H9 (cell line): ENCODE data around the gene RRAD. TPM values are rescaled to one million over a fixed set of nuclear protein-coding genes. Genes with fewer than 3 reads are reported as not detected.
A peak's percentile ranks its signal among the peaks of the same experiment; 100 is the strongest.

Experiments used
- DNase-seq: peaks from one replicate; pipeline ENCODE4 v3.0.0-alpha.2; 2017
- H2AFZ ChIP-seq: one replicate; pipeline ENCODE4 v1.6.1; 2013; ENCODE audit warnings: mild to moderate bottlenecking, low read length, control low read depth, moderate library complexity
- H2AK5ac ChIP-seq: 2 replicates; pipeline ENCODE4 v1.6.1; 2013; ENCODE audit warnings: low read length, control low read depth, mixed read lengths; ENCODE audit not compliant: insufficient read length
- H2BK120ac ChIP-seq: one replicate; pipeline ENCODE4 v1.6.1; 2013; ENCODE audit warnings: low read depth, mild to moderate bottlenecking, low read length, control low read depth, inconsistent platforms; ENCODE audit not compliant: poor library complexity, severe bottlenecking
- H2BK12ac ChIP-seq: 2 replicates; pipeline ENCODE4 v1.6.1; 2013; ENCODE audit warnings: low read length, control low read depth, mixed read lengths, low read depth; ENCODE audit not compliant: insufficient read length
- H2BK15ac ChIP-seq: 2 replicates; pipeline ENCODE4 v1.6.1; 2013; ENCODE audit warnings: low read depth, low read length, control low read depth
- H2BK20ac ChIP-seq: one replicate; pipeline ENCODE4 v1.6.1; 2013; ENCODE audit warnings: low read depth, mild to moderate bottlenecking, low read length, control low read depth, inconsistent platforms; ENCODE audit not compliant: poor library complexity, severe bottlenecking
- H2BK5ac ChIP-seq: 2 replicates; pipeline ENCODE4 v1.6.1; 2013; ENCODE audit warnings: low read length, control low read depth, mixed read lengths; ENCODE audit not compliant: insufficient read length
- H3K14ac ChIP-seq: 2 replicates; pipeline ENCODE4 v1.6.1; 2013; ENCODE audit warnings: low read length, control low read depth; ENCODE audit not compliant: insufficient read depth
- H3K18ac ChIP-seq: 2 replicates; pipeline ENCODE4 v1.6.1; 2013; ENCODE audit warnings: low read depth, mild to moderate bottlenecking, mixed read lengths, low read length, control low read depth; ENCODE audit not compliant: insufficient read length
- H3K23ac ChIP-seq: 2 replicates; pipeline ENCODE4 v1.6.1; 2013; ENCODE audit warnings: low read length, control low read depth, mixed read lengths, low read depth; ENCODE audit not compliant: insufficient read length
- H3K23me2 ChIP-seq: 2 replicates; pipeline ENCODE4 v1.6.1; 2013; ENCODE audit warnings: low read depth, mild to moderate bottlenecking, mixed read lengths, low read length, control low read depth; ENCODE audit not compliant: insufficient read length, poor library complexity, severe bottlenecking
- H3K27ac ChIP-seq: 2 replicates; pipeline ENCODE4 v1.5.1; 2013; ENCODE audit warnings: low read length, control low read depth, mixed read lengths, low read depth; ENCODE audit not compliant: insufficient read length
- H3K27me3 ChIP-seq: 2 replicates; pipeline ENCODE4 v1.6.1; 2013; ENCODE audit warnings: low read length, control low read depth, inconsistent platforms; ENCODE audit not compliant: insufficient read depth
- H3K4ac ChIP-seq: 2 replicates; pipeline ENCODE4 v1.6.1; 2013; ENCODE audit warnings: low read depth, mild to moderate bottlenecking, control low read depth, inconsistent platforms, low read length, moderate library complexity
- H3K4me1 ChIP-seq: 2 replicates; pipeline ENCODE4 v1.6.1; 2013; ENCODE audit warnings: low read length, control low read depth, inconsistent platforms; ENCODE audit not compliant: insufficient read depth
- H3K4me2 ChIP-seq: 2 replicates; pipeline ENCODE4 v1.6.1; 2013; ENCODE audit warnings: low read length, control low read depth, mixed read lengths; ENCODE audit not compliant: insufficient read length, insufficient read depth
- H3K56ac ChIP-seq: 2 replicates; pipeline ENCODE4 v1.6.1; 2013; ENCODE audit warnings: low read depth, mild to moderate bottlenecking, mixed read lengths, low read length, control low read depth; ENCODE audit not compliant: insufficient read length
- H3K79me1 ChIP-seq: 2 replicates; pipeline ENCODE4 v1.6.1; 2013; ENCODE audit warnings: low read depth, mild to moderate bottlenecking, moderate library complexity, low read length, control low read depth, inconsistent platforms; ENCODE audit not compliant: insufficient read depth, poor library complexity, severe bottlenecking
- H3K79me2 ChIP-seq: 2 replicates; pipeline ENCODE4 v1.6.1; 2013; ENCODE audit warnings: low read length, control low read depth, inconsistent platforms; ENCODE audit not compliant: insufficient read depth
- H3K9ac ChIP-seq: 2 replicates; pipeline ENCODE4 v1.6.1; 2013; ENCODE audit warnings: low read length, control low read depth, mixed read lengths; ENCODE audit not compliant: insufficient read length; ENCODE audit errors: extremely low read depth
- H3K9me3 ChIP-seq: one replicate; pipeline ENCODE4 v1.6.1; 2013; ENCODE audit warnings: low read depth, low read length, inconsistent platforms; ENCODE audit not compliant: control insufficient read depth
- H3T11ph ChIP-seq: one replicate; pipeline ENCODE4 v1.6.1; 2013; ENCODE audit warnings: mild to moderate bottlenecking, low read length, control low read depth, inconsistent platforms
- H4K20me1 ChIP-seq: one replicate; pipeline ENCODE4 v1.6.1; 2013; ENCODE audit not compliant: control insufficient read depth, insufficient read length, insufficient read depth
- H4K5ac ChIP-seq: 2 replicates; pipeline ENCODE4 v1.6.1; 2013; ENCODE audit warnings: low read depth, mild to moderate bottlenecking, mixed read lengths, low read length, control low read depth; ENCODE audit not compliant: insufficient read length
- H4K8ac ChIP-seq: replicated peaks from 2 replicates; pipeline ENCODE4 v1.6.1; 2013; ENCODE audit warnings: low read length, control low read depth, mixed read lengths, low read depth; ENCODE audit not compliant: insufficient read length
- H4K91ac ChIP-seq: 2 replicates; pipeline ENCODE4 v1.6.1; 2013; ENCODE audit warnings: low read depth, mild to moderate bottlenecking, moderate library complexity, mixed read lengths, low read length, control low read depth; ENCODE audit not compliant: insufficient read length
- H3K27ac Mint-ChIP-seq, 3 experiments: 2 replicates in 2 of 3; 3 replicates in 1 of 3; pipeline ENCODE4 v1.8.0; 2020 to 2021; ENCODE audit warnings: mixed read lengths in 3 of 3, mild to moderate bottlenecking in 1 of 3, moderate library complexity in 1 of 3
- H3K27me3 Mint-ChIP-seq: 2 replicates; pipeline ENCODE4 v1.8.0; 2021; ENCODE audit warnings: low read depth, mild to moderate bottlenecking, moderate library complexity, mixed read lengths
- H3K36me3 Mint-ChIP-seq, 3 experiments: 2 replicates in 2 of 3; 3 replicates in 1 of 3; pipeline ENCODE4 v1.8.0; 2020 to 2021; ENCODE audit warnings: low read depth in 3 of 3, mixed read lengths in 3 of 3; ENCODE audit not compliant: insufficient read depth in 1 of 3
- H3K4me1 Mint-ChIP-seq, 2 experiments: 2 replicates each; pipeline ENCODE4 v1.8.0; 2020; ENCODE audit warnings: mixed read lengths in 2 of 2
- H3K4me3 Mint-ChIP-seq, 2 experiments: 2 replicates in 1 of 2; 3 replicates in 1 of 2; pipeline ENCODE4 v1.8.0; 2020 to 2021; ENCODE audit warnings: mild to moderate bottlenecking in 2 of 2, mixed read lengths in 2 of 2, moderate library complexity in 1 of 2
- H3K9me3 Mint-ChIP-seq, 2 experiments: 2 replicates in 1 of 2; 3 replicates in 1 of 2; pipeline ENCODE4 v1.8.0; 2020; ENCODE audit warnings: mild to moderate bottlenecking in 2 of 2, mixed read lengths in 2 of 2, moderate library complexity in 1 of 2
- CTCF ChIP-seq: fragments of 200-600 bp; sonication (generic); conservative IDR thresholded peaks from 3 replicates; pipeline ENCODE4 v1.8.0; 2021; ENCODE audit warnings: antibody characterized with exemption, mild to moderate bottlenecking
- WGBS: extraction: QIAGEN DNeasy Blood & Tissue Kit; methylation state at CpG from one replicate; pipeline ENCODE4 v1.1.7; 2013; ENCODE audit warnings: missing lambda C conversion rate, low lambda C conversion rate, mixed read lengths; ENCODE audit not compliant: insufficient read length; ENCODE audit errors: extremely low coverage; 5-methylcytosine and 5-hydroxymethylcytosine counted together
- total RNA-seq: library from RNA; stranded (reverse); gene quantifications from 2 replicates; pipeline ENCODE4 v1.2.1, GENCODE V29; 2021

The RRAD gene
- total RNA-seq, 1 experiment from 2014 or later: 0.72 TPM

GRCh38 chr16:66961065-66961744 is 35.9 kb upstream of the RRAD start, which contains the start of gene CES3:
Gene CES3 (plus strand): TSS chr16:66961266. CDS start chr16:66961308, 42 bp downstream.
- no peak within 1 kb of the TSS for H3K27ac ChIP-seq
- no peaks in the 10 kb centered on the region for H4K20me1 ChIP-seq
- H3K9ac ChIP-seq: no peak within 1 kb of the TSS
- peak within 1 kb of the TSS; percentile 61 to 79 for H3K4me3 Mint-ChIP-seq
- H4K5ac ChIP-seq: no peak within 1 kb of the TSS
- peak within 1 kb of the TSS; percentile 10 for H3K4me2 ChIP-seq
- no peak within 1 kb of the TSS for H4K8ac ChIP-seq
- peak within 1 kb of the TSS in 2 of 3 experiments; percentile 22 to 61; a peak in 3 of 7 replicates for H3K27ac Mint-ChIP-seq
- no peaks in the 10 kb centered on the region for H3K79me1 ChIP-seq
- H3K9me3 Mint-ChIP-seq: no peaks in the 10 kb centered on the region
- no peak within 1 kb of the TSS for H2AFZ ChIP-seq
- H2BK15ac ChIP-seq: no peak within 1 kb of the TSS
- no peaks in the 10 kb centered on the region for H3K4me1 ChIP-seq
- TF ChIP-seq CTCF: peak; percentile 99
- no peak within 1 kb of the TSS for H3K18ac ChIP-seq
- WGBS: no CpG with 5 or more reads among the region's 16 CpGs
- H4K91ac ChIP-seq: no peak within 1 kb of the TSS
- peaks cover 14% of the 10 kb centered on the region for H3K27me3 Mint-ChIP-seq
- H3K56ac ChIP-seq: no peak within 1 kb of the TSS
- H3K9me3 ChIP-seq: no peaks in the 10 kb centered on the region
- H3K27me3 ChIP-seq: no peaks in the 10 kb centered on the region
- no peaks in the 10 kb centered on the region for H3K79me2 ChIP-seq
- DNase-seq: peak; percentile 93
- no peak within 1 kb of the TSS for H2BK12ac ChIP-seq
- H3K23ac ChIP-seq: no peak within 1 kb of the TSS
- H3K14ac ChIP-seq: peak within 1 kb of the TSS; percentile 72; the same call in 1 of the 2 replicates
- H2AK5ac ChIP-seq: no peak within 1 kb of the TSS
- no peak within 1 kb of the TSS for H3T11ph ChIP-seq
- H3K36me3 Mint-ChIP-seq: no peaks in the 10 kb centered on the region; a peak in 1 of 7 replicates
- H3K4ac ChIP-seq: no peak within 1 kb of the TSS
- H2BK20ac ChIP-seq: no peak within 1 kb of the TSS
- H3K23me2 ChIP-seq: no peaks in the 10 kb centered on the region
- peaks cover 4 to 15% of the 10 kb centered on the region in 2 experiments for H3K4me1 Mint-ChIP-seq
- H2BK5ac ChIP-seq: no peak within 1 kb of the TSS
- H2BK120ac ChIP-seq: no peak within 1 kb of the TSS
